IPS DF 4.7 (cell line): ENCODE data around the gene TBC1D2B.
"Not testable (repeated sequence)": the region's sequence is repeated elsewhere in the genome, so short reads cannot be mapped to it uniquely, and the experiment has no call there.

ENCODE experiments used
- DNase-seq: peaks from one replicate; pipeline ENCODE4 v3.0.0-alpha.2; 2013; ENCODE audit warnings: low spot score; ENCODE audit errors: extremely low read depth

Gene TBC1D2B

GRCh38 chr15:78003539-78004008 lies 73.9 kb downstream of the TBC1D2B start:
- DNase-seq = no peak

DNA sequence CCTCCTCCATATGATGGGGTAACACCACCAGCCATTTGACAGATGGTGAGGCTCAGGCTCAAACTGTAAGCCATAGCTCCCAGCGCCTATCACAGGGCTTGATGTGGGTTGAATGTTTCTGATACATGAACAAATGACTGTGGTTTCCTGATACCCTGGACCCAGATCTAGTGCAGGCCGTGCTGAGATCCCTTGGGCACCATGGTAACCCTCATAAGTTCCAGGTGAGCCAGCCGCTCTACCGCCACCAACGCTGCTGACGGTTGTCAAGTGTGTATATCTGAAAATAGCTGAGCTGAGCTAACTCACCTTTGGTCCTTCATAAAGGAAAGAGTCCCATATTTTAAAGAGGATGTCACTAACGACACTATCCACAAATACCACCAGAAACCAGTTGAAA lies 74.5 kb downstream of the TBC1D2B start:
- DNase-seq = no peak

GRCh38 chr15:78001656-78002055 lies 75.9 kb downstream of the TBC1D2B start:
- DNase-seq = no peak

GRCh38 chr15:78000927-78001249 lies 76.6 kb downstream of the TBC1D2B start:
- DNase-seq = no peak

- peak; percentile 64 for DNase-seq
These were observed 77.2 kb downstream of the TBC1D2B start for GRCh38 chr15:78000091-78000926.

DNA sequence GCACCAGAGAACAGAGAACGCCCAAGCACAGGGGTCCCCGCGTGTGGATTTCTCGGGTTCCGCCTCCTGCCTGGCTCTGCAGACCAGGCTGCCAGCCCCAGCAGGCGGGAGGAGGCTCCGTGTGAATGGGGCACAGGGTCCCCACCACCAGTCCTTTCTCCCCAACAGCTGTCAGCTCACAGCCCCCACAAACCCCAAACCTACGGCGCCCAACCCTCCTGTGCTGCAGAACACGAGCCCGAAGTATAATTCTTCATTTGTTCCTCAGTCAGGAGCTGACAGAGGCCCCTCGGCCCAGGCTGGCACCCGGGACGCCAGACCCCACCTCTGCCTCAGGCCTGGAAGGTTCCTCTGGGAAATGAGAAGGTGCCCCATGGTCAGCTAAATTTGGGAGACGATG lies 78.0 kb downstream of the TBC1D2B start:
- no peak for DNase-seq

DNA sequence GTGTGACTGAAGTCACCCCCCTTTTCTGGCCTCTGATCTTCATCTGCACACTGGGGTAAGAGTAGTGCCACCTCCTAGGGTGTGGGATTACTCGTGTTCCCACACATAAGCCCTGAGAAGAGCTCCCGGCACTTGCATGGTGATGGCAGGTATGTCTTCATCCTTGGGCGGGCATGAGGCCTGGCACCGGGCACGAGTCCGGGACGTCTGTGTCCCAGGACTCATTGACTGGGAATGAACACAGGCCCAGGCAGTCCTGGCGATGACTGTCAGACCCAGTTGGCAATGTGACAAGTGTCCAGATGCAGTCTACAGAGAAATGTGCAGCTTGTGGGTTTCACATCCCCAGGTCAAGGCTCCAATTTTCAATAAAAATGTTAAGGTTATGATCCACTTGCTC lies 78.9 kb downstream of the TBC1D2B start:
- DNase-seq = no peak

DNA sequence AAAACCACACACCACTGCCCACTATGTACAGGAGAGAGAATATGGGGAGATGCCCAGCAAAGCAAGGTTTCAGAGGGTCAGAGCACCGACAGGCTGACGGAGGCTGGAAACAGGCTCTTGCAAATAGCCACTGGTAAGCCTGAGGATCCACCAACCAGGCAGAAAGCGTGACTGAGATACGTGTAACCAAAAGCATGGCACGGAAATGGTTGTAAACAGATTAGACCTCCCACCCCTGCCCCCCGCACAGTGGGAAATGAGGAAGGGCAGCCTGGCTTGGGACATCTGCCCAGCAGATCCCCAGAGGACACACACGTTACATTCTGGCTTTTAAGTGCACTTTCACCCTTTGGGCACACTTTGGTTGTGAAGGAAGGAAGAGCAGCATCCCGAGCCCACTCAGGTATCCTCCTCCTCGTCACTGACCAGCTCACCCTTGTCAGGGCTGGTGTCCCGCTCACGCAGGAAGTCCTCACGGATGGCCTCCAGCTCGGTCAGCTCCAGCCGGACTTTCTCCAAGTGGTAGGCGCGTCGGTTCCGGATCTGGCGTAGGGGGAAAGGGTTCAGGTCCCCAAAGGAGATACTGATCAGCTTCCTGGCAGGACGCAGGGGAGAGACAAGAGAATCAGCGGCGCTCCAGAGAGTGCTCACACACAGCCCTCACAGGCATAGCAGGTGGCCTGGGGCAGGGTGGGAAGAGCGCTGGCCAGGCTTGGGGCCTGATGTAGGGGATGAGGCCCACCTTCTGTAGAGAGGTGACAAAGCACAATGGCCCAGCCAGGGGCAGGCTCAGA lies 79.6 kb downstream of the TBC1D2B start:
- DNase-seq = not testable (repeated sequence)

DNA sequence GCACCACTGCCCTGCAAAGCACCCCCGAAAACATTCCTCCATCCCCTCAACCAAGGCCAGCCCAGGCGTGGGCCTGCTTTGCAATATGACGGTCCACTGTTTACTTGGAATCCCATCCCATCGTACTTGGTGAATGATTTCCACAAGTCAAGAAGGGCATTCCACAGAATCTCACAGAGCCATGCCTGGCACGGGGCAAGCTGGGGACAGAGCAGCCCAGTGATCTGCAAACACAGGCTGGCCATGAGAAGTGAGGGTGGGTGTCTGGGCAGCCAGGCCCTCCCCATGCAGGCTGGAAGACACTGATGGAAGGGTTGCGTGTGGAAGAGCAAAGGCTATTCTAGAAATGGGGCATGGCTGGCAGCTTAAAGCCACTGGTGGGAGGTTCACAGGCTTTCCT lies 80.3 kb downstream of the TBC1D2B start:
- not testable (repeated sequence) for DNase-seq

DNA sequence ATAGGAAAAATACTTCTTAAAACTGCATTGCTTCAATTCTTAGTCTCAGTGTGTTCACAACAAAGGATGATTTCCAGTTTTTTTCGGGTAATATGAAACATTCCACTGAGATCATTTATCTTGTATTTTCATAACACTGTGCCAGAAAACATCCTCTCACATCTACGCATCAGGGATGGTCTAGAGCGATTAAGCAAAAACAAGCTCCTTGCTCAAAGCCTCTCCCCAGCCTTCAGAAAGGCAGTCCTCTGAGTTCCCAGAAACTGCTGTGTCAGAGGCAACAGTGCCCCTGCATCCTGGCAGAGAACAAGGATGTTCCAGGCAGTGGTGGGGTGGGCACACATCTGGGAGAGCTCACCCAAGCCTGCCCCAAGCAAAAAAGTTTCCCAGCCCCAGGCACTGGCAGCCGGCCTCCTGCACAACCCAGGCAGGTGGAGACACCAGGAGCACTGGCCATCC lies 80.8 kb downstream of the TBC1D2B start:
- not testable (repeated sequence) for DNase-seq

DNA sequence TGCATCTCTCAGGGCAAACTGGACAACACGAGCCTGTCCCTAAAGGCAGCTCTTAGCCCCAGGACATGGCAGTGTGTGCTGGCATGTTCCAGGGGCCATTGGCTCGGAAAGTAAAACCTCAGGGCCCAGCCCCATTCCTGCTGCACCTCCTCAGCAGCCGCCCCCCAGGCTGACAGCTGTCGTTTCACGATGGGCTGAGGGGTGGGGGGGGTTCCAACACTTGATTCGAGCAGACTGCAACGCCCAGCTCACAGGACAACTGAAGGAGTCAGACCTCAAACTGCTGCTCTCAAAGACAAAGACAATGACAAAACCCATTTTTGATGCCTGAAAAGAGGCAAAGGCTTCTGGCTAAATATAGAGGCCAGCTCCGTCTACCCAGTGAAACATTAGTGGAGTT lies 81.3 kb downstream of the TBC1D2B start:
- DNase-seq = not testable (repeated sequence)

DNA sequence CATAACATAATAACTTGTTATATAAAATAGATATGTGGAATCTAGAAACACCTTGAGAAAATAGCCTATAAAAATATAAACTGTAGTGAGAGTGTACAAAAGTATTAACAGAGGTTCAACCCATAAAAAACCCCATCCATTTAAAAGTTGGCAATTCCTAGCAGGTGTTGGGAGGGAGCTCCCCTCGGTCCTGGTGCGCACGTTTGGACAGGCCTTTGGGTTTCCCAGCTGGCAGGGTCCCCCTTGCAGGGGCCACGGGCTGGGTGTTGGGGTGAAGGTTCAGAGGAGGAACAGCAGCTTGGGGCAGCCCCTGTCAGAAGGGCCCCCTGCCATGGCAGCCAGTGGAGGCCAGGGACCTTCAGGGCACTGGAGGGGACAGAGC lies 82.0 kb downstream of the TBC1D2B start:
- not testable (repeated sequence) for DNase-seq

DNA sequence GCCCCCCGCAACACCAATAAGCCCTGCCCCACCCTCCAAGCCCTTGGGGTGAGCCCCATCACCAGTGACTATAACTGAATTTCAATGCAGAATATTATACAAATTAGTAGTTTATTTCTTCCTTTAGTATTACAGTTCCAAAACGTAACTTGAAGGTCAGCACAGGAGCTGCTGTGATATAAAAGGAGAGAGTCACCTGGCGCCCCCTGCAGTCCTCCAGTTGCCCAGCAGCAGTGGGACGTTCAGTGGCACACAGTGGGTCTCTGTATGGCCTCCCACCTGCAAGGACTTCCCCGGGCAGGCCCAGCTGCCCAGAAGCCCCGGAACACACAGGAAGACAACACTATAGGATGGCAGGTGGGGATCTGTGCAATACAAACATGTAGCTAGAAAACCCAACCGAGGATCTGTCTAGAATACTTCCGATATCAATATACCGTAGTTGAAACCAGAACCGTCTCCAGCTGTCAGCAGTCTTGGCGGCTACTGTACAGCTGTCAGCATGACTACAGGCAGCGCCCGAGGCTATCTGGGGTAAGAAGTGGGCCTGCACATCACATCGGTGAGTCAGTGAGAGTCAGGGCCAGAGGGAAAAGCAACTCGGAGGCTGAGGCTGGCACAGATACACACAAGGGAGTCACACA lies 82.5 kb downstream of the TBC1D2B start:
- DNase-seq = not testable (repeated sequence)

GRCh38 chr15:77993970-77994693 lies 83.4 kb downstream of the TBC1D2B start:
- DNase-seq = not testable (repeated sequence)

DNA sequence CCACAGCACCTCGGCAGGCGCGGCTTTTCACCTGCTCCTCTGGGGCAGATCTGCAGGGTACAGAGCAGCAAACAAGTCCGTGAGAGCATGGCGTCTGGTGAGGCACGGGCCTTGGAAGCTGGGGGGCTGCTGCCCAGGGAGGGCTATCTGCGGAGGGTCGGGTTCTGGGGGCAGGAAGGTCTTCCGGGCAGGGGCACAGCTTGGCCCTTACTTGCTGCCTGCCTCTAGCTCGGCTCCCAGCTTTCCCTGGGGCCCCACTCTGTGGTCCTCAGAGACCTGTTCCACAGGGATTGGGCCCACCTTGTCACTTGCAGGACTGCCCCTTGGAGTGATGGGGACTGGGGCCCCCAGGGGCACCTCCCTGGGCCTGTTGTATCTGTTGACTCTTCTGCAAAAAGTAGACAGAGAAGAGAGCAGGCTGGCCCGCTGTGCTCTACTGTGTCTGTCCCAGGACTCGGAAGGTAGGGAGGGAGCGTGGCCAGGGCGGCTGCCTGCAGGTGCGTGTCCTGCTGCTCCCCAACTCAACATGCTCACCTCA lies 84.1 kb downstream of the TBC1D2B start:
- no peak for DNase-seq

DNA sequence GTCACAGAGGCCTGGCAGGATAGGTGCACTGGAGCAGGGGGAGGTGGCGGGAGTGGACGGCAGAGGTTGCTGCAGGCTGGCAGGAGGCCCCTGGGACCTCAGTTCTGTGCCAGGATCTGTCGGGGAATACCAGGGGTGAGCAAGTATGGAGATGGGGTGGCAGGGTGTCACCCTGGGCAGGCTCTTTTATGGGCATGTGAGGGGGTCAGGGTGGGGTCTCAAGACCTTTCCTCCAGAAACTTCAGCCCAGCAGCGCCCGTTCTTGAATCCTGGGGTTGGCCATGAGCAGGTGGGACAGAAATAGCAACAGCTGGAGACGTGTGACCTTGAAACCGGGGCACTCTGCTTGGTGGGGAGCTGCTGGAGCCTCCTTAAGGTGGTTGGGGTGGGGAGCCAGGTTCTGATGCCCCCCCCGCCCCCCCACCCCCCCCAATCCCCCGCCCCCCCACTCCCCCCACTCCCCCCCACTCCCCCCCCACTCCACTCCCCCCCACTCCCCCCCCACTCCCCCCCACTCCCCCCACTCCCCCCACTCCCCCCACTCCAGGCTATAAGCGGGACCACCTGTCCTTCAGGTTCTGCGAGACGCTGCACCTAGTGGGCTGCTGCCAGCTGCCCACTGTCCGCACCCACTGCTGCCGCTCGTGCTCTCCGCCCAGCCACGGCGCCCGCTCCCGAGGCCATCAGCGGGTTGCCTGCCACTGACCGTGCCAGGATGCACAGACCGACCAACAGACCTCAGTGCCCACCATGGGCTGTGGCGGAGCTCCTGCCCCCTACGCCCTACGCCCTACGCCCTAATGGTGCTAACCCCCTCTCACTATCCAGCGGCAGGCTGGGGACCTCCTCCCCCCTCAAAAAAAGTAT lies 84.9 kb downstream of the TBC1D2B start:
- no peak for DNase-seq

DNA sequence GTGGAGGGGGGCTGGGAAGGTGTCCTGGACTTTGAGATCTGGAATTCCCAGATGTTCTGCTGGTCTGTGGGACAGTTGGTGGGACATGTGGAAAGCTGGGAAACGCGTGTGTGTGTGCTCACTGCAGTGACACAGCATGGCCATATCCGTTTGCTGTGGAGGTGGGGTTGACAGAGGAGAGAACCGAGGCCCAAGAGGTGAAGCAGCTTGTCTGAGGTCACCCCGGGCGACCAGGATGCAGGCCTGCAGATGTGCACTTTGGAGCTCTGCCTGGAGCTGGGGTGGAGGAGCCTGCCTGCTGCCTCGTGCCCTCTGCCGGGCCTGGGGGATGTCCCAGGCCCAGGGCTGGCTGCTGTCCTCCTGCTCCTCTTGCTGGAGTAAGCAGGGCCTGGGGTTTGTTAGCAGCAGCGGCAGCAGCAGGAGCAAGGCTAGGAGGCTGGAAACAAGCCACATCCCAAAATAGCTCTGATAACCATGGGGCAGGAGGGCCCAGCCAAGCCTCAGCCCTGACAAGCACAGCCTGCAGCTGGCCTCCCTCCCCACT lies 85.8 kb downstream of the TBC1D2B start:
- DNase-seq = not testable (repeated sequence)

GRCh38 chr15:77991029-77991406 lies 86.5 kb downstream of the TBC1D2B start:
- no peak for DNase-seq

- no peak for DNase-seq
These were observed 88.0 kb downstream of the TBC1D2B start for GRCh38 chr15:77989296-77990143.
